GM21737 (cell line): ENCODE measurements around the gene MUC5AC.
"Not testable (repeated sequence)": the region's sequence is repeated elsewhere in the genome, so short reads cannot be mapped to it uniquely, and the experiment has no call there.

Experiments used
- ATAC-seq: cut with Tn5 transposase; IDR thresholded peaks from one replicate; pipeline ENCODE4 v1.9.1; 2021; ENCODE audit warnings: mild to moderate bottlenecking, moderate library complexity; ENCODE audit not compliant: unreplicated experiment

The MUC5AC gene

DNA sequence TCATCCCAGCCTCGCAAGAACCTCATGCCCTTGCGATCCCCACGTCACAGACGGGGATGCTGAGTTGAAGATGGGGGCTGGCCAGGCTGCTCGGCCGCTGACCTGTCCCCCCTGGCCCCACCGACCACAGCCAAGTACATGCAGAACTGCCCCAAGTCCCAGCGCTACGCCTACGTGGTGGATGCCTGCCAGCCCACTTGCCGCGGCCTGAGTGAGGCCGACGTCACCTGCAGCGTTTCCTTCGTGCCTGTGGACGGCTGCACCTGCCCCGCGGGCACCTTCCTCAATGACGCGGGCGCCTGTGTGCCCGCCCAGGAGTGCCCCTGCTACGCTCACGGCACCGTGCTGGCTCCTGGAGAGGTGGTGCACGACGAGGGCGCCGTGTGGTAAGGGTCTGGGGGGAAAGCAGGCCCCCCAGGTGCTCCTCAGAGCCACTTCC lies 75.1 kb downstream of the MUC5AC start:
- ATAC-seq = no peak

DNA sequence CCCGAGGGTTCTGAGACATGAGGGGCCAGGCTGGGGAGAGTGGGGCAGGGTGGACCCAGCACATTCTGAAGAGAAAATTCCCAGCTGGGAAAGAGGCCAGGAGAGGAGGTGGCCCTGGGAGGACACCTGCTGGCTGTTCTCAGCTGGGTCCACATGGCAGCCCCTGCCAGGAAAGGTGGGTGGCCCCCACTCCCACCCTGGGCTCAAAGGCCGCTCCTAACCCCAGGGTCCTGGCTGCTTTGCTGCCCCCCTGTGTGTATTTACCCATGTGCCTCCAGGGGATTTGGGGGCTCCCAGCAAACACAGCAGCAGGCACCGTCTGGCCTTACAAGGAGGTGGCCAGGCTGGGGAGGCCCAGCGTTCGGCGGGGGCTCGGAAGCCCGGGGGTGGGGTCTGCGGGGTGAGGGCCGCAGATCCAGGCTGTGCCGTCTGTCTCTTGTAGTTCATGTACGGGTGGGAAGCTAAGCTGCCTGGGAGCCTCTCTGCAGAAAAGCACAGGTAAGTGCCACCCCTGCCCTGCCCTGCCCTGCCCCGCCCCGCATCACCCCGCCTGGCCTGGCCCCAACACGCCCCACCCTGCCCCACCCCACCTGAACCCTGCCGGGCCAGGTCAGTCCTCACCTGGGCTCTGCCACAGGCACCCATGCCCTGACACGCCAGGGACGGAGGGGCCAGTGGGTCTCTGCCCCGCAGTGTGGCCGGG lies 75.7 kb downstream of the MUC5AC start:
- no peak for ATAC-seq

DNA sequence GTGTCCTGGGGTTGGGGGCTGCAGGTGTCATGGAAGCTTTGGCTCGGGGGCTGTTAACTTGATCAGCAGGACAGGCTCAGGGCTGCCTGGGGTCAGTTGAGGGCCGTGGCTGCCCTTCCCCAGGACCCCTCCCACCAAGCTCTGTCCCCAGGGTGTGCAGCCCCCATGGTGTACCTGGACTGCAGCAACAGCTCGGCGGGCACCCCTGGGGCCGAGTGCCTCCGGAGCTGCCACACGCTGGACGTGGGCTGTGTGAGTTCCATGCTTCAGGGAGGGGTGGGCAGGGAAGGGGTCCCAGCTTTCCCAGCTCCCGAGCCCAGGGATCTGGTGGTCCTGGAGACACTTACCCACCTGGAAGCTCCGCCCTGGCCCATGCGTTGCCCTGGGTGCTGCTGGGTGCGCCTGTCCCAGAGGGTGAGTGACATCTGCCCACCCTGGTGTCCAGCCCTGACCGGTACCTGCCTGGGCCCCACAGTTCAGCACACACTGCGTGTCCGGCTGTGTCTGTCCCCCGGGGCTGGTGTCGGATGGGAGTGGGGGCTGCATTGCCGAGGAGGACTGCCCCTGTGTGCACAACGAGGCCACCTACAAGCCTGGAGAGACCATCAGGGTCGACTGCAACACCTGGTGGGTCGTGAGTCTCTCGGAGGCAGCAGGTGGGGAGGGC lies 76.4 kb downstream of the MUC5AC start:
- ATAC-seq = no peak

DNA sequence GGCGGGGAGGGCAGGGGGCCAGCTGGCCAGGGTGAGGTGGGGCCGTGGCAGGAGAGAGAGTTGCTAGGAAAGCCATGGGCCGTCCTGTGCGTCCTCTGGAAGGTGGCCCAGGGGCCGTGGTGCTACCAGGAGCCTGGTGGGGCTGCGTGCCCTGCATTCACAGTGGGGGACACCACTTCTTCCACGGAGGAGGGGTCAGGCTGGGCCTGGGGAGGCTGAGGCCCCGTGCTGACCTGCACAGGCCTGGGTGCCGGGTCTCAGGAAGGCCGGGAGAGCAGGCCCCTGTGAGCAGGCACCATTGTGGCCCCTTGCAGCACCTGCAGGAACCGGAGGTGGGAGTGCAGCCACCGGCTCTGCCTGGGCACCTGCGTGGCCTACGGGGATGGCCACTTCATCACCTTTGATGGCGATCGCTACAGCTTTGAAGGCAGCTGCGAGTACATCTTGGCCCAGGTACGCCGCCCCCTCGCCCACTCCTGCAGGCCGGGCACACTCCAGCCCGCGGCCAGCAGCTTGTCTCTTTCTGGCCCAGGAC lies 77.1 kb downstream of the MUC5AC start:
- ATAC-seq = no peak

DNA sequence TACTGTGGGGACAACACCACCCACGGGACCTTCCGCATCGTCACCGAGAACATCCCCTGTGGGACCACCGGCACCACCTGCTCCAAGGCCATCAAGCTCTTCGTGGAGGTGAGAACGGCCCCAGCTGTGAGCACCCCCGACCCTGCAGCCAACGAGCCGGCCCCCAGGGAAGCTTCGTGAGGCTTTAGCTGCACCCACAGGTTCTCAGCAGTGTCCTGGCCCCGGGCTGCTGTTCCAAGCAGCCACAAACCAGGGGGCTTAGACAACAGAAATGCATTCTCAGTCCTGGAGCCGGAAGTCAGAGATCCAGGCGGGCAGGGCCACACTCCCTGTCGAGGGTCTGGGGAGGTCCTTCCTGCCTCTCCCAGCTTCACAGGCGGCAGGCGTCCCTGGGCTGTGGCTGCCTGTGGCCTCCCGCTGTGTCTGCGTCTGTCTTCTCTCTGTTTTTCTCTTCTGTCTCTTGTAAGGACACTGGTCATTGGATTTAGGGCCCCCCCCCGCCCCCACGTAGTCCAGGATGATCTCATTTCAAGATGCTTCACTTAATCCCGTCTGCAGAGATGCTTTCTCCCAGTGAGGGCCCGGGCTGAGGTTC lies 77.7 kb downstream of the MUC5AC start:
- ATAC-seq = no peak

DNA sequence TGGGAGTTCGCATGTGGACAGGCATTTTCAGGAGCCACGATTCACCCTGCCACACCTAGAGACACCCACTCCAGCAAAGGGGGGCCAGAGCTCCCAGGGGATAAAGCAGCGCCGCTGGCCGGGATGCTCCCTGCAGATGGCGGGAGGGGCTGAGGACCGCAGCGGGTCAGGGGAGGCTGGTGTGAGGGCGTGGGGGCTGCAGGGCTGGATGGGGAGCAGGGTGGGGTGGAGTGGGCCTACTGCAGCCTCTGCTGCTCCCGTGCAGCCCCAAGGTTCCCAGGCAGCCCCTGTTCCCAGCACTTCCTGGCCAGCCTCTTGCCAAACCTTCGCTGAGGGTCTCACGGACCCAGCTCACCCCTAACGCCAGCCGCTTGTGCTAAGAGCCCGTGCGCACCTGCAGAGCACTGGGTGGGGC lies 78.2 kb downstream of the MUC5AC start:
- ATAC-seq = no peak

DNA sequence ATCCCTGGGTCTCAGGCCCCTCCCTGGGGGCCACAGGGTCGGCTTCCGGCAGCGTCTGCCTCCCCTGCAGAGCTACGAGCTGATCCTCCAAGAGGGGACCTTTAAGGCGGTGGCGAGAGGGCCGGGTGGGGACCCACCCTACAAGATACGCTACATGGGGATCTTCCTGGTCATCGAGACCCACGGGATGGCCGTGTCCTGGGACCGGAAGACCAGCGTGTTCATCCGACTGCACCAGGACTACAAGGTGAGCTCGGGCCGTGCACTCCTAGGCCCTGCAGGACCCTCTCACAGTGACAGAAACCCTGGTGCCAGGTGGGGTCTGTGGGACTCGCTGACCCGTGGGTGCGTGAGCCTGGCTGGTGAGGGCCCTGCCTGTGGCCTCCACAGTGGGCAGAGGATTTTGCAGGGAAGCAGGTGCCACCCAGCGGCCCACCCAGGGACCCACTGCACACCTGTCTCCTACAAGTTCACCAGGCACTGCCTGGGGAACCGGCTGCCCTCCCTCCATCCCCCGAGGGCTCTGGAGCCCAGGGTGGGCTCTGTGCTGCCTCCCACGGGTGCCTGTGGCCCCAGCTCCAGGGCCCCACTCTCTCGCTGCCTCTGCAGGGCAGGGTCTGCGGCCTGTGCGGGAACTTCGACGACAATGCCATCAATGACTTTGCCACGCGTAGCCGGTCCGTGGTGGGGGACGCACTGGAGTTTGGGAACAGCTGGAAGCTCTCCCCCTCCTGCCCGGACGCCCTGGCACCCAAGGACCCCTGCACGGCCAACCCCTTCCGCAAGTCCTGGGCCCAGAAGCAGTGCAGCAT lies 78.8 kb downstream of the MUC5AC start:
- ATAC-seq = no peak

DNA sequence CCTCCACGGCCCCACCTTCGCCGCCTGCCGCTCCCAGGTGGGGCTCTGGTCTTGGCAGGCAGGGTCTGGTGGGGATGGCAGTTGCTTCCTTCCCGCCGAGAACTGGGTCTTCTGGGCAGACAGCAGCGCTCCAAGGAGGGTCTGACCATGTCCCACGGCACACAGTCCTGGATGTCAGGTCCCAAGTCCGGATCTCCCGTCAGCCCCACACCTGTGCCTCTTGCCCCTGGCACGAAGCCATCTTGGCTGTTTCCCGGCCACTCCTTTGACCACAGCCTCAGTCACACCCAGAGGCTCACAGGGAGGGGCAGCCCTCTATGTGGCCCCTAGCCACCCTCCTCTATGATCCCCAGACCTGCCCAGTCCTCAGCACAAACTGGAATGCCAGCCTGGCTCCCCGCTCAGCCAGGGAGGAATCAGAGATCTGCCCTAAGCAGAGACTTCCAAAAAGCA lies 79.4 kb downstream of the MUC5AC start:
- ATAC-seq = no peak

DNA sequence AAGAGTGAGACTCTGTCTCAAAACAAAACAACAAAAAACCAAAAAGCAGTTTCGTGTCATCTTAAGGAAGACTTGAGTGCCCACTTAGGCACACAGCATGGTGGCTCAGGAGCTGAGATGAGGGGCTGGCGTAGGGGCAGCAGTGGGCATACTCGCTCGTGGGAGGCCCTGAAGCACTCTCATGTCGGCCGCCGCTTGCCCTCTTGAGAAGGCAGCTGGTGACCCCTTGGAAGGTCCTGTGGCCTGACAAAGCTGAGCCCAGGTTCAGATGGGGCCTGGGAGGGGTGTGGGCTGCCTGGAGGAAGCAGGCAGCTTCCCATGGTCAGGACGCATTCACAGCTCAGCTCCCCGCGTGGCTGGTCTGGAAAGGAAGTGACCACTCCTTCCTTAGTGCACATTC lies 80.1 kb downstream of the MUC5AC start:
- ATAC-seq = no peak

DNA sequence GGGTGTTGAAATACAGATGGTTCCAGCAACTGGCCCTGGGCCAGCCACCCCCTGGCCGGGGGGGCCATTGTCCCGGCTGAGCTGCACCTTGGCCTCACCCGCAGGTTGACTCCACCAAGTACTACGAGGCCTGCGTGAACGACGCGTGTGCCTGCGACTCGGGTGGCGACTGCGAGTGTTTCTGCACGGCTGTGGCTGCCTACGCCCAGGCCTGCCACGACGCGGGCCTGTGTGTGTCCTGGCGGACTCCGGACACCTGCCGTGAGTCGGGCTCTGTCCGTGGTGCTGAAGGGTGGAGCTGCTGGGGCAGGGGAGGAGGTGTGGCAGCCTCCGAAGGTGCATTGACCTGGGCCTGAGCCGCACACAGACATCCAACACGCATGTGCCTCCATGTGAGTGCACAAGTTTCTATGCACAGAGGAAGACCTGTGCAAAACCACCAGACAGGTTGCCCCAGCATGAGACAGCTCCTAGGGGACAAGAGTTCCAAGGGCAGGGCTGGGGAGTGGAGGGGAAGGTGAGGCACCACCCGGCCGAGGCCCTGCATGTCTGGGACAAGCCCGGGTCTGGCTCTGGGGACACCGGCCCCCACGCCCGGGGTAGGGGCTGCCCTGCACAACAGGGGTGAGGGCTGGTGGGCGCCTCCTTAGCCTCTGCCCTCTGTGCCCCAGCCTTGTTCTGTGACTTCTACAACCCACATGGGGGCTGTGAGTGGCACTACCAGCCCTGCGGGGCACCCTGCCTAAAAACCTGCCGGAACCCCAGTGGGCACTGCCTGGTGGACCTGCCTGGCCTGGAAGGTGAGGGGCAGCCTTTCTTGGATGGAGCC lies 81.2 kb downstream of the MUC5AC start:
- ATAC-seq = no peak

DNA sequence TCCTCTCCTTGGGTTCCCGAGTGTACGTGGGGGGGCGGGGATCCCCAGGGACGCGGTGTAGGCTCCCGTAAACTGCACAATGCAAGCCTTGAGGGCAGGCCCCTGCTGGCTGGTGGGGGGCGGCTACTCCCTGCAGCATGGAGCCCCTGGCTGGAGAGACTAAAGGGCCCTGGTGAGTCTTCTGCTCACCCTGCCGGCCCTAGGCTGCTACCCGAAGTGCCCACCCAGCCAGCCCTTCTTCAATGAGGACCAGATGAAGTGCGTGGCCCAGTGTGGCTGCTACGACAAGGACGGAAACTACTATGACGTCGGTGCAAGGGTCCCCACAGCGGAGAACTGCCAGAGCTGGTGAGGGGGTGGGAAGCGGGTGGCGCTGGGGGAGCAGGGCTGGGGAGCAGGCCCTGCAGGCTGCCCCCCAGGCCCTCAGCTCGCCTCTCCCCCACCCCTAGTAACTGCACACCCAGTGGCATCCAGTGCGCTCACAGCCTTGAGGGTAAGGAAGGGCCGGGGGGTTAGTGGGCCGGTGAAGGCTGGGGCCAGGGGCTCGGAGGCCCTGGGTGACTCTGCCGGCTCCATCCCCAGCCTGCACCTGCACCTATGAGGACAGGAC lies 81.9 kb downstream of the MUC5AC start:
- ATAC-seq = no peak

DNA sequence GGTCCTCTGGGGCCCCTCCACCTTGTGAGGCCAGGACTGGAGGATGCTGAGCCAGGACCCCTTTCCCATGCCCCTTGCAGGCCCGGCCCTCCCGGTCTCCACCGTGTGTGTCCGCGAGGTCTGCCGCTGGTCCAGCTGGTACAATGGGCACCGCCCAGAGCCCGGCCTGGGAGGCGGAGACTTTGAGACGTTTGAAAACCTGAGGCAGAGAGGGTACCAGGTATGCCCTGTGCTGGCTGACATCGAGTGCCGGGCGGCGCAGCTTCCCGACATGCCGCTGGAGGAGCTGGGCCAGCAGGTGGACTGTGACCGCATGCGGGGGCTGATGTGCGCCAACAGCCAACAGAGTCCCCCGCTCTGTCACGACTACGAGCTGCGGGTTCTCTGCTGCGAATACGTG lies 83.0 kb downstream of the MUC5AC start:
- ATAC-seq = no peak

DNA sequence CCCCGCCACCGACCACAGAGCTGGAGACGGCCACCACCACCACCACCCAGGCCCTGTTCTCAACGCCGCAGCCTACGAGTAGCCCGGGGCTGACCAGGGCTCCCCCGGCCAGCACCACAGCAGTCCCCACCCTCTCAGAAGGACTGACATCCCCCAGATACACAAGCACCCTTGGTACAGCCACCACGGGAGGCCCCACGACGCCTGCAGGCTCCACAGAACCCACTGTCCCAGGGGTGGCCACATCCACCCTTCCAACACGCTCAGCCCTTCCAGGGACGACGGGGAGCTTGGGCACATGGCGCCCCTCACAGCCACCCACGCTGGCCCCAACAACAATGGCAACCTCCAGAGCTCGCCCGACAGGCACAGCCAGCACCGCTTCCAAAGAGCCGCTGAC lies 84.0 kb downstream of the MUC5AC start:
- ATAC-seq = no peak

DNA sequence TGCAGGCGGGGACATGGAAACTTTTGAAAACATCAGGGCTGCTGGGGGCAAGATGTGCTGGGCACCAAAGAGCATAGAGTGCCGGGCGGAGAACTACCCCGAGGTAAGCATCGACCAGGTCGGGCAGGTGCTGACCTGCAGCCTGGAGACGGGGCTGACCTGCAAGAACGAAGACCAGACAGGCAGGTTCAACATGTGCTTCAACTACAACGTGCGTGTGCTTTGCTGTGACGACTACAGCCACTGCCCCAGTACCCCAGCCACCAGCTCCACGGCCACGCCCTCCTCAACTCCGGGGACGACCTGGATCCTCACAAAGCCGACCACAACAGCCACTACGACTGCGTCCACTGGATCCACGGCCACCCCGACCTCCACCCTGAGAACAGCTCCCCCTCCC lies 84.5 kb downstream of the MUC5AC start:
- no peak for ATAC-seq

DNA sequence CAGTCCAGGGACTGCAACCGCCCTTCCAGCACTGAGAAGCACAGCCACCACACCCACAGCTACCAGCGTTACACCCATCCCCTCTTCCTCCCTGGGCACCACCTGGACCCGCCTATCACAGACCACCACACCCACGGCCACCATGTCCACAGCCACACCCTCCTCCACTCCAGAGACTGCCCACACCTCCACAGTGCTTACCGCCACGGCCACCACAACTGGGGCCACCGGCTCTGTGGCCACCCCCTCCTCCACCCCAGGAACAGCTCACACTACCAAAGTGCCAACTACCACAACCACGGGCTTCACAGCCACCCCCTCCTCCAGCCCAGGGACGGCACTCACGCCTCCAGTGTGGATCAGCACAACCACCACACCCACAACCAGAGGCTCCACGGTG lies 85.0 kb downstream of the MUC5AC start:
- not testable (repeated sequence) for ATAC-seq

DNA sequence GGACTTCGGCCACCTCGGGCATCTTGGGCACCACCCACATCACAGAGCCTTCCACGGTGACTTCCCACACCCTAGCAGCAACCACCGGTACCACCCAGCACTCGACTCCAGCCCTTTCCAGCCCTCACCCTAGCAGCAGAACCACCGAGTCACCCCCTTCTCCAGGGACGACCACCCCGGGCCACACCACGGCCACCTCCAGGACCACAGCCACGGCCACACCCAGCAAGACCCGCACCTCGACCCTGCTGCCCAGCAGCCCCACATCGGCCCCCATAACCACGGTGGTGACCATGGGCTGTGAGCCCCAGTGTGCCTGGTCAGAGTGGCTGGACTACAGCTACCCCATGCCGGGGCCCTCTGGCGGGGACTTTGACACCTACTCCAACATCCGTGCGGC lies 85.8 kb downstream of the MUC5AC start:
- not testable (repeated sequence) for ATAC-seq

DNA sequence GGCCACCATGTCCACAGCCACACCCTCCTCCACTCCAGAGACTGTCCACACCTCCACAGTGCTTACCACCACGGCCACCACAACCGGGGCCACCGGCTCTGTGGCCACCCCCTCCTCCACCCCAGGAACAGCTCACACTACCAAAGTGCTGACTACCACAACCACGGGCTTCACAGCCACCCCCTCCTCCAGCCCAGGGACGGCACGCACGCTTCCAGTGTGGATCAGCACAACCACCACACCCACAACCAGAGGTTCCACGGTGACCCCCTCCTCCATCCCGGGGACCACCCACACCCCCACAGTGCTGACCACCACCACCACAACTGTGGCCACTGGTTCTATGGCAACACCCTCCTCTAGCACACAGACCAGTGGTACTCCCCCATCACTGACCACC lies 86.8 kb downstream of the MUC5AC start:
- not testable (repeated sequence) for ATAC-seq

DNA sequence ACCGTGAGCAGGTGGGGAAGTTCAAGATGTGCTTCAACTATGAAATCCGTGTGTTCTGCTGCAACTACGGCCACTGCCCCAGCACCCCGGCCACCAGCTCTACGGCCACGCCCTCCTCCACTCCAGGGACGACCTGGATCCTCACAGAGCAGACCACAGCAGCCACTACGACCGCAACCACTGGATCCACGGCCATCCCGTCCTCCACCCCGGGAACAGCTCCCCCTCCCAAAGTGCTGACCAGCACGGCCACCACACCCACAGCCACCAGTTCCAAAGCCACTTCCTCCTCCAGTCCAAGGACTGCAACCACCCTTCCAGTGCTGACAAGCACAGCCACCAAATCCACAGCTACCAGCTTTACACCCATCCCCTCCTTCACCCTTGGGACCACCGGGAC lies 88.0 kb downstream of the MUC5AC start:
- ATAC-seq = not testable (repeated sequence)

DNA sequence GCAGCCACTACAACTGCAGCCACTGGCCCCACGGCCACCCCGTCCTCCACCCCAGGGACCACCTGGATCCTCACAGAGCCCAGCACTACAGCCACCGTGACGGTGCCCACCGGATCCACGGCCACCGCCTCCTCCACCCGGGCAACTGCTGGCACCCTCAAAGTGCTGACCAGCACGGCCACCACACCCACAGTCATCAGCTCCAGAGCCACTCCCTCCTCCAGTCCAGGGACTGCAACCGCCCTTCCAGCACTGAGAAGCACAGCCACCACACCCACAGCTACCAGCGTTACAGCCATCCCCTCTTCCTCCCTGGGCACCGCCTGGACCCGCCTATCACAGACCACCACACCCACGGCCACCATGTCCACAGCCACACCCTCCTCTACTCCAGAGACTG lies 88.5 kb downstream of the MUC5AC start:
- not testable (repeated sequence) for ATAC-seq

DNA sequence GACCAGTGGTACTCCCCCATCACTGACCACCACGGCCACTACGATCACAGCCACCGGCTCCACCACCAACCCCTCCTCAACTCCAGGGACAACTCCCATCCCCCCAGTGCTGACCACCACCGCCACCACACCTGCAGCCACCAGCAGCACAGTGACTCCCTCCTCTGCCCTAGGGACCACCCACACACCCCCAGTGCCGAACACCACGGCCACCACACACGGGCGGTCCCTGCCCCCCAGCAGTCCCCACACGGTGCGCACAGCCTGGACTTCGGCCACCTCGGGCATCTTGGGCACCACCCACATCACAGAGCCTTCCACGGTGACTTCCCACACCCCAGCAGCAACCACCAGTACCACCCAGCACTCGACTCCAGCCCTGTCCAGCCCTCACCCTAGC lies 89.3 kb downstream of the MUC5AC start:
- ATAC-seq = not testable (repeated sequence)
